CD4-positive, alpha-beta T cell treated with Interleukin-12 subunit alpha and Interleukin-12 subunit beta, for 1 hour (primary cell): ENCODE measurements around the gene SRSF7.
"Not testable (repeated sequence)": the region's sequence is repeated elsewhere in the genome, so short reads cannot be mapped to it uniquely, and the experiment has no call there.

ENCODE experiments used
- DNase-seq: peaks from one replicate; pipeline ENCODE4 v3.0.0-alpha.2; 2020

The SRSF7 gene

DNA sequence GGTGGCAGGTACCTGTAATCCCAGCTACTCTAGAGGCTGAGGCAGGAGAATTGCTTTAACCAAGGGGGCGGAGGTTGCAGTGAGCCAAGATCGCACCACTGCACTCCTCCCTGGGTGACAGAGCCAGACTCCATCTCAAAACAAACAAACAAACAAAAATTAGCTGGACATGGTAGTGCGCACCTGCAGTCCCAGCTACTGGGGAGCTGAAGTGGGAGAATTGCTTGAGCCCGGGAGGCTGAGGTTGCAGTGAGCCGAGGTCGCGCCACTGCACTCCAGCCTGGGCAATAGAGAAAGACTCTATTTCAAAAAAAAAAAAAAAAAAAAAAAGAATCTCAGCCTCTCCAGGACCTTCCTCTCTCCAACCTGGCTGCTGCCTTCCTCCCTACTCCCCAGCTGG is 20.1 kb downstream of the SRSF7 start:
- DNase-seq: no peak

DNA sequence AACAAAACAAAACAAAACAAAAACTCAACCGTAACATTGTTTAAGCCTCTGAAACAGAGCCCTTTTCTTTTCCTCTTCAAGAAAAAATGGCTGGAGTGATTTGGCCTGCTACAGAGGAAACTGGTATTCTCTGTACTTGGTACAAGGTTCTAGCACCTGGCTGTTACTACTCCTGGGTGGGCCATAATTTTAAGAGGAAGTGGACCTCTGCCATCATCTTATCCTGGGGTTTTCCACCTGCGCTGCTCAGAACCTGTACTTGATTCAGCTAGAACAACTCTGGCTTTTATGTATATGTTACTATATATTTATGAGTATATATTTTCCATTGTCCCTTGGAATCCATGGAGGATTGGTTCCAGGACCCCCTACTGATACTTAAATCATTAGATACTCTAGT is 22.5 kb downstream of the SRSF7 start:
- DNase-seq: no peak

DNA sequence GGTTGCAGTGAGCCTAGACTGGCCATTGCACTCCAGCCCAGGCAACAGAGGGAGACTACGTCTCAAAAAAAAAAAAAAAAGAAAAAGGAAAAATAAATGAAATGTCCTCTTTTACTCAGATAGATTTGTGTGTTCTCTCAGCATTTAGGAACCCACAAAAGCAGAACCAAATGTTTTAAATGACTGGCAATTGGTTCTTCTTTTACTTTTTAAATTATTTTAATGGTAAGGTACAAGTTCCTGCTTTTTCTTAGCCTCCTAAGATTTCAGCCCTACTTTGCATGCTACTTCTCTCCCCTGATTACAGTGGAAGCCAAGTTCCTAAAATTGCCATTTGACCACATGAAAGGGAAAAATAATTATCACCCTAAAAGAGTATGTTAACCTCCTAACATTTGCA is 23.5 kb downstream of the SRSF7 start:
- no peak for DNase-seq

DNA sequence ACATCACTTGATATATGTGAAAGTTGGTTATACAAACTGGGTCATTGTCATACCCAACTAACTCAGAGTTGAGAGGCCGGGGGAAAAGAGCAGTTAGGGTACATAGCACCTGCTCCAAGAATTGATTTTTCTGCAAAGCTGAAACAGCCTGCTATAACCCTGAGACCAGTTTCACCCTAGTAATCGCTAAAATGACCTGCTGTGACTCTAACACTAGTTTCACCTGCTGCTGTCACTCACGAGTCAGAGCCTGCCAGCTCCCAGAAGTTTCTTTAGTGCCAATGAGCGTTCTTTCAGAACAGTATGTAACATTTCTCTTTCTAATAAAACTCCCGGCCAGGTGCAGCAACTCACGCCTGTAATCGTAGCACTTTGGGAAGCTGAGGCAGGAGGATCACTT is 28.0 kb downstream of the SRSF7 start:
- no peak for DNase-seq

DNA sequence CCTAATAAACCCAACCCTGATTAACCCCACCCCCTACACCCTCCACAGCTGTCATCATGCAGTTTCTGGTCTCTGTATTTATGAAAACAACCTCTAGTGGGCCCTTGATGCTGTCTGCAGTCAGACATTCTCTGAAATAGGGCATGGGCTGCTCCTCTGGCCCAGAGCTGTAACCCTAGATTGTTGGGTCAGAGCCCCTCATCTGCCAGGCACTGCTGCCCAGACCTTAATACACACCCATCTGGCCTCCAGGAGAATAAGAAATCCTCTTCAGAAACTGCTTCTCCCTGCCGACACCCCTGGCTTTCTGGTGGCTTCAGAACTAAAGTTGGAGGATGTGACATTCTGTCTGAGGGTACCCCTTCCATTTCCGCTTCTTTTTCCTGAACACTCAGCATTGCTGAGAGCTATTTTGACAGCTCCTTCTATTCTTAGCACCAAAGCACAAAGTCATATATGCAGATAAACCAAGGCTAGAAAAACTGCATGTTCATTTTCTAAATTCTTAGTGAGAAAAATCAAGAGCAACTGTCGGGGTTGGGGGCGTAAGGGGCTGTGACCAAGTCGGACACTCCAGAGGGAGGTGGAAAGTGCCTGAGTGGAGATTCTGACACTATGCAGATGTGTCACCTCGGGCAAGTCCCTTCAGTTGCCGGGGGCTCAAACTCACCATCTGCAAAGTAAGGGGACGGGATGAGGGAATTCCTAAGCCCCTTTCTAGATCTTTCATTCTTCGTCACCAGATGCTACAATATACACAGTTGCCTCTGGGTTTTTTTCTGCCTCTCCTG is 28.7 kb downstream of the SRSF7 start:
- DNase-seq: peak; percentile 50

DNA sequence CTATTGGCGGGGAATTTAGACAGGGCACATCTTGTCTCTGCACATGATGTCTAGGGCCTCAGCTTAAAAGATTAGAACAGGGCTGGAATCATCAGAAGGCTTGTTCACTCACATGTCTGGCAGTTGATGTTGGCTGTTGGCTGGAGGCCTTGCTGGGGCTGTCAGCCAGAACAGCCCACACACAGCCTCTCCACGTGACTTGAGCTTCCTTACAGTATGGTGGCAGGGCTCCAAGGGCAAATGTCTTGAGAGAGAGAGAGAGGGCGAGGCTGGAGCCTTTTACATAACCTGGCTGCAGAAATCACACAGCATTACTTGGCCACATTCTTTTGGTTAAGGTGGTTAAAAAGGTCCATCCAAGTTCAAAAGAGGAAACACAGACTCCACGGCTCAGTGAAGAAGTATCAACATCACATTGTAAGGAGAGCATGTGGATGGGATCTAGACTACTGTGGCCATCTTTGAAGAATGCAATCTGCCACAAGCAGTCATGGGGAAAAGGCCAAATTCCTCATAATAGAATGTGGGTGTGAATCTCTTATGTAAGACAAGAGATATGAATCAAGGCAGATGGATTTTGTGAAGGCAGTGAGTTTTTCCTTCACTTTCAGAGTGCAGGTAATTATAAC is 30.4 kb downstream of the SRSF7 start:
- DNase-seq: no peak

DNA sequence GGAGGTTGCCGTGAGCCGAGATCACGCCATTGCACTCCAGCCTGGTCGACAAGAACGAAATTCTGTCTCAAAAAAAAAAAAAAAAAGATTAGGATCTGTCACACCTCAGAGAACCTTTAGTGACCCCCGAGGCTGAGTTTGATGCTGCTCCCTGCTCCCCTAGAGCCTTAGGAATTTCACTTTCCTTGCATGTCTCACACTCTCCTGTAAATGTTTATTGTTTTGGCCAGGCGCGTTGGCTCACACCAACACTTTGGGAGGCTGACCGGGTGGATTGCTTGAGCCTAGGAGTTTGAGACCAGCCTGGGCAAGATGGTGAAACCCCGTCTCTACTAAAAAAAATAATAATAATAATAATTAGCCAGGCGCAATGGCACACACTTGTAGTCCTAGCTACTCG is 31.5 kb downstream of the SRSF7 start:
- no peak for DNase-seq

DNA sequence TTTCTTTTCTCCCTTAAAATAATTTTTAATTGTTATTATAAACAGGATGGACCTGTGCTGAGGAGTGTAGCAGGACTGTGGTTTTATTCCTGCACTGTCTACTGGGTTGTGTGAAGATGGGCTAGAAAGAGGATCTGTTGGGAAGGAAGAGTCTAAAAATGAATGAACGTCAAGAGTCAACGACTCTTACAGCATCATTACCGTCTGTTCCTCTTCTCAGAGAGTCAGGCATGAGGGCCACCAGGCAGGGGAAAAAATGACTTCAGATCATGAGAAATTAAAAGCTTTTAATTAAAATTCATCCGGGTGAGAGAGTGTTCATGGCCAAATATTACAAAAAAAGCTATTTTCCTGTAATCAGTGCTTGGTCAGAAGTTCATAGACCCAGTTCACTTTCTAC is 32.6 kb downstream of the SRSF7 start:
- no peak for DNase-seq

DNA sequence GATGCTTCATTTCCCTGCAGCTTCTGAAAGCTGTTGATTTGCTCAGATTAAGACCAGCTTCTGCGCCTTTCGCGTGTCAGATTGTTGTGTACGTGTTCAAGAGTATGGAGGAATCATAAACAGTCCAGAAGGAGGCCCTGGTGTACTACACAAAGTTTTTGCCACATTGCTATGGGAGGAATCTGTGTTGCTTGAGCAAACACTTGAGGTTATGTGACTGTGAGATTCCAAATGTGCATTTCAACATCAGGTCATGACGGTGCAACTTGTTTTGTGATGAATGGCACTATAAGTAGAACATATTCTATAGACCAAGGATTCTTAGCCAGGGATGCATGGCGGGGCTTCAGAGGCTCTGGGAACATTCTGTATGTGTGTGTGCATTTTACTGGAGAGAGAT is 35.0 kb downstream of the SRSF7 start:
- DNase-seq: no peak

DNA sequence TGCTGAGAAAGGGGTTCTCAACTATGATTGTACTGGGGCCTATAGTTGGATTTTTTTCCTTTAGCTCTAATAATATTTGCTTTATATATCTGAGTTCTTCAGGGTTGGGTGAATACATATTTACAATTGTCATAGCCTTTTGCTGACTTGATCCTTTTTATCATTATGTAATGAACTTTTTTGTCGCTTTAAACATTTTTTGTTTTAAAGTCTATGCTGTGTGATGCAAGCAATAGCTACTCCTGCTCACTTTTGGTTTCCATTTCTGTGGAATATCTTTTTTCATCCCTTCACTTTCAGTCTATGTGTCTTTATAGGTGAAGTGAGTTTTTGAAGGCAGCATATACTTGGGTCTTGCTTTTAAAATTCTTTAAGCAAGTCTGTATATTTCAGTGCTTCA is 36.2 kb downstream of the SRSF7 start:
- not testable (repeated sequence) for DNase-seq

DNA sequence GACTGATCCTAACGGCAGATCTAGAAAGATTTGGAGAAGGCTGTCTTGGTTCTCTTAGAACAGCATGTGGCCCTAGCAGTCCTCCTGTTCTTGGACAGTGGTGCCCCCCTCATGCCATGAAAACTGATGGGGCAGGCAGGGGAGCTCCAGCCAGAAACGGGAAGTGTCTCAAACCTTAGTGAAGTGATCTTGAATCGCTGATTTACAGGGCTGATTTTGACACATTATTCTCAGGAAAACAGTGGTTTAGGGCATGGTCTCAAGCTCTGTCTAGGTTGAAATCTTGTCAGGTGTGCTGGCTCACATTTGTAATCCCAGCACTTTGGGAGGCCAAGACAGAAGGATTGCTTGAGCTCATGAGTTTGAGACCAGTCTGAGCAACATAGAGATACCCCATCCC is 37.8 kb downstream of the SRSF7 start:
- DNase-seq: no peak

DNA sequence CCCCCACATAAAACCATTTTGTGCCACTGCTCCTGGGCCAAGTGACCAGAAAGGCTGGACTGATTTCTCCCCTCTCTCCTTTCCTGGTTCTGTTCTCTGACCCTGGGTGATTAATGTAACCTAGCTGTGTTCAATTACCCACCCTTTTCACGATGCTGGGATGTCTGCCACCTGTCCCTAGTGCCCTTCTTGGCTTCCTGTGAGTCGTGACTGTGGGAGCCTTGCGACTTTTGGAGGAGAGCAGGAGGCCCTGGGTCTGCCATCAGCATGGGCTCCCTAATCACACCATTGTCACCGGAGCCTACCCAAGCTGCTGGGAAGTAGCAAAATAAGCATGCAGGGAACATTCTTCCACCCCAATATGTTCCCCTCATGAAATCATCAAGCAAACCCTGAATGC is 38.3 kb downstream of the SRSF7 start:
- DNase-seq: no peak

DNA sequence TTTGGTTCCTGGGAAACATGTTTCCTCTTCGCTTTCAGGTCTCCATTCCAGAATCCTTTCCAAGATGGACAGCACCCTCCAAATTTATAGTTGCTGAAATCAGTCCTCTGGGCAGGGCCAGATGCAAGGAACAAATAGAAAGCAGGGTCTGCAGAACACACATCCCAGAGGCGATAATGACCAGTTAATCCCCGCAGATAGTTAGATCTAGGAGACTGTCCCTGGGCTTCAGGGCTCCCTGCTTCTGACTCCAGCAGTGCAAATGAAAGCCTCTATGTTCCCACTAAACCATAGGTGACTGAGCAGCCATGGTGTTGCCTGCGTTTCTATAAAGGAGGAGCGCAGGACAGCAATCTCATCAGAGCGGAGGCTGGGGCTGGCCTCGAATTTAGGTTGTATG is 38.7 kb downstream of the SRSF7 start:
- no peak for DNase-seq

DNA sequence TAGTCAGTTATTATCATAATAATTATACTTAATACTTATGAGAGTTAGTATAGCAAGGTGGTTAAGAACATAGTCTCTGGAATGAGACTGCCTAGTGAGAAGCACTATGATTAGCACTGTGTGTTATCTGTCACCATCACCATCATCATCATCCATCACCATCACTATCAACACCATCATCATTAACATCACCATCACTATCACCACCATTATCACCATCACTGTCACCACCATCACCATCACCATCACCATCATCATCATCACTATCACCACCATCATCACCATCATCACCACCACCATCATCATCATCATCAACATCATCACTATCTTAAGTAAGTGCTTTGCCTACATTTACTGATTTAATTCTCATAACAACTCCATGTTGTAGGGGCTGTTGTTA is 39.6 kb downstream of the SRSF7 start:
- no peak for DNase-seq

DNA sequence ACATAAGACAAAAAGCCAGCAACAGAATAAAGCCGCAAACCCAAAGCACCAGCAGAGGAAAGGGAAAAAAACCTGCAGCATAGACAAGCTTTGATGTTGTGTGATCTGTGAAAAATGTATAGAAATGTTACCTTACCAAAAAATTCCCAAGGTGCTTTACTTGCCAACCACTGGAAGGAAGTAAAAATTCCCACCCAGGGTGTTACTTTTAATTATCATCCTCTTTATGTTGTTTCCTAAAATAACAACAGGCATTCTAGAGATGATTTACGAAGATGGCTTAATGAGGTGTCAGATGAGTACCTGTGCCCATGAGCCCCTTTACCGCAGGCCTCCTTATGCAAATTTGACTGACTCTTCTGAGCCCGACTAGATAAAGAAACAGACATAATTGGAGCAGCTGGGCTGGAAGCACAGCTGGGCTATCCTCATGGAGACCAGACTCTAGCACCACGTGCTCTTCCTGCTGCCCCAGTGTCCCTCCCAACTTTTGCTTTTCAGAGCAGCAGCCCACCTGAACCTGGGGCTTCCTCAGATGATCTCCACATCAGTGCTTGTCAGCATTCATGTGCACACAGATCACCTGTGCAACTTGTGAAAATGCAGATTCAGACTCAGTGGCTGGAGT is 41.5 kb downstream of the SRSF7 start:
- DNase-seq: peak; percentile 73

DNA sequence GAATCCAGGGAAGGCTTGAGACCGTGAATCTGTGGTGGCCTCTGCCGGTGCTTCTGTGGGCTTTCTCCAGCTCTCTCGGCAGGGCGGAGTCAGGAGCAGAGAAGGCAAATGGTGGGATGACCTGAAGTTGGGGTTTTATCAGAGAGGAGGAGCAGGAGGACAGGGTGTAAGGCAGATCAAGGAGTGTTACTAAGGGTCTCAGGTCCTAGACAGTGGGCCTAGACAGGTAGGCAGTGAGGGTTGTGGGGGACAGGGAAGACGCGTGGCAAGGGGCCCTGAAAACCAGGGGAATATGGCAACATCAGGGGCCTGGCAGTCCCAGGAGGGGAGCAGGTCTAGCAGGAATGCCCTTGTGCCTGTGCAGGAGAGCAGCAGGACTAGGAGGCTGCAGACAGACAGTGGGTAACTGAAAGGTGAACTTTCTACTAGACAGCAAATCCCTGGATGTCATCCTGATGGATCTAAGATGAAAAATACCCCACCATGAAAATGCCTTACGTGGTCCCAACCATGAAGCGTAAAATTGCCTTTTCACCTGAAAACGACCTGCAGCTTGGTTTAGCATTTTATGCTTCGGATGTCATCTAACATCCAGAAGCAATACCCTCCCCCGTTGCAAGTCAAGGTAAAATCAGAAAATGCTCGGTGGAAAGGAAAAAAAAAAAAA is 42.1 kb downstream of the SRSF7 start:
- no peak for DNase-seq

DNA sequence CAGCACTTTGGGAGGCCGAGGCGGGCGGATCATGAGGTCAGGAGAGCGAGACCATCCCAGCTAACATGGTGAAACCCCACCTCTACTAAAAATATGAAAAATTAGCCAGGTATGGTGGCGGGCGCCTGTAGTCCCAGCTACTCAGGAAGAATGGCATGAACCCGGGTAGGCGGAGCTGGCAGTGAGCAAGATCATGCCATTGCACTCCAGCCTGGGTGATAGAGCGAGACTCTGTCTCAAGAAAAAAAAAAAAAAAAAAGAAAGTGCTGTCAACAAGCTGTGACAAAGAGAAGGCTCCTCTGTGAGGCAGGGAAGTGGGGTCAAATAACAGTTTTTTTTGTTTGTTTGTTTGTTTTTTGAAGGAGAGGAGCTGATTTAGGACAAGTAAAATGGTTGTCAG is 42.7 kb downstream of the SRSF7 start:
- peak; percentile 31 for DNase-seq

DNA sequence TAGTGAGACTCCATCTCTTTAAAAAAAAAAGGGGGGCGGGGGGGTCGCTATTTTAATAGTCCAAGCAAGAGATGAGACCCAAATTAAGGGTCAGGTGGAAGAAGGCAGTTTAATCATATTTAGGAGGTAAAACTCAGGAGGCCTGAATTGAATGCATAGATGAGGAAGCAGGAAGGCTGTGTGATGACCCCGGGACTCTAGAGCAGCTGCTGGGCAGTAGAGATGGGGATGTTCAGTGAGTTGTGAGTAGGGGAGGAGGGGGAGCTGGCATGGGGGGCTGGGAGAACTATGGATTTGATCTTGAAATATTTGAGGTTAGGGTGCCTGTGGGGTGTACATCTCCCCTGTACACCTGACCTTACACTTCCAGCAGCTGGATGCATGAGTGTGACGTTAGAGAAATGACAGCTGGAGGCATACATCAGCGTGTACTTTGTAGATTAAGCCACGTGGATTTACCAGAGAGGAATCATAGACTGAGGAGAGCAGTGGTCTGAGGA is 44.3 kb downstream of the SRSF7 start:
- DNase-seq: no peak

DNA sequence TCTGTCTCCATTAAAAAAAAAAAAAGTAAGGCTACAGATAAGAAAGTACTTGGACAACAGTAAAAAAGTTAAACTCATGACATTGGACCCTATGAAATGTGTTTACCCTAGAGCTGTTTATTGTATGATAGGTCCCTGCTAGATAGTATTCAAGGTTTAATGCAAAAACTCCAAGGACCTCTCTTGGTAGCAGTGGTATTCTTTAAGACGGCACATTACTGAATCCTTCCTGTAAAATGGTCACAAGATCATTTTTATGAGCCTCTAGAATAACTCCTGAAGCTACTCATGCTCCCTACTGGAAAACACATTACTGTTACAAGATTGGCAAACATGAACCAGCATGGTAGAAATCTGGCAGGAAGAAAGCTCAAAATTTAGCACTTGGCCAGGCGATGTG is 46.5 kb downstream of the SRSF7 start:
- no peak for DNase-seq

DNA sequence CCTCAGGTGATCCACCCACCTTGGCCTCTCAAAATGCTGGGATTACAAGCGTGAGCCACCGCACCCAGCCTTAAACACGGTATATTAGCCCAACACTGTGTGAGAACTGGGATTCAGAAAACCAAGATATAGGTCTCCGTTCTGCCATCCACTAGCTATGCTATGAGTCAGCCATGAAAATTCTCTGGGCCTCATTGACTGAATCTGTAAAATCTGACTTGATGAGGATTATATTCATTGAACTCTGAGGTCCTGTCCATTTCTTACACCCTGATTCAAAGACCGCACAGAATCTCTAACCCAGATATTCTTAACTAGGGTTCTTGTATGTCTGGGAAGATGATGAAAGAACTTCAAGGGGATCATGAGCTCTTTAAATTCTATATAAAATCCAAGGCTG is 47.8 kb downstream of the SRSF7 start:
- not testable (repeated sequence) for DNase-seq

DNA sequence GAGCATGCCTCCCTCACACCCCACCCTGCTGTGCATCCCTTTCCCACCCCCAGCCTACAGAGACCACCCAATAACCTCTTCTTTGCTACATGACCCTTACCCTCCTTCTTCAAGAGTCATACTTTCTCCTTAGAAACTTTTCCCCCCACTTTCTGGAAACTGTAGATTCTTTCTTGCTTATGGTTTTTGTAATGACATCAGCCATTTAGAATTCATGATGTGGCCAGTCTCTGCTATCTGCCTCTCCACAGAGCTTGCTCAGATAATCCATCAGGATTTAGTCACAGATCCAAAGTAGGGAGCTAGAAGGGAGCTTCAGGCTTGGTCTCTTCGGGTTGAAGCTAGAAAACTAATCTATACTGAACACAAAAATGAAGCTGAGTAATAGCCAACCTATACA is 48.7 kb downstream of the SRSF7 start:
- DNase-seq: no peak

DNA sequence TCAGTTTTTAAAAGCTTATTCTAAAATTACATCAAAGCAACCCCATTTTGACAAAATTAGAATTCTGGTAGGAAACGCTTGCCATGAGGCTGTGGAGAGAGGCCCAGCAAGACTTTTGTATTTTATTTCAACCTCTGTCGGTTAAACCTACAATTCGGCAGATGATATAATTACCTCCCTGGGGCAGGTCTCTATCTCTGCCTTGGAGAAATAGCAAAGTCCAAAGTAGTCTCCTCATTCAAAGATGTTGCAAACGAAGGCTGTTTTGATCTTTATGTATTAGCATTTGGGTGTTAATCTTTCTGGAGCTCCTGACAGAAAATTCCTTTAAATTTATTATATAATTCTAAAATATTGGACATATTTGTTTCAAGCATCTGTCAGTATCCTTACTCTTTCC is 49.6 kb downstream of the SRSF7 start:
- DNase-seq: no peak

DNA sequence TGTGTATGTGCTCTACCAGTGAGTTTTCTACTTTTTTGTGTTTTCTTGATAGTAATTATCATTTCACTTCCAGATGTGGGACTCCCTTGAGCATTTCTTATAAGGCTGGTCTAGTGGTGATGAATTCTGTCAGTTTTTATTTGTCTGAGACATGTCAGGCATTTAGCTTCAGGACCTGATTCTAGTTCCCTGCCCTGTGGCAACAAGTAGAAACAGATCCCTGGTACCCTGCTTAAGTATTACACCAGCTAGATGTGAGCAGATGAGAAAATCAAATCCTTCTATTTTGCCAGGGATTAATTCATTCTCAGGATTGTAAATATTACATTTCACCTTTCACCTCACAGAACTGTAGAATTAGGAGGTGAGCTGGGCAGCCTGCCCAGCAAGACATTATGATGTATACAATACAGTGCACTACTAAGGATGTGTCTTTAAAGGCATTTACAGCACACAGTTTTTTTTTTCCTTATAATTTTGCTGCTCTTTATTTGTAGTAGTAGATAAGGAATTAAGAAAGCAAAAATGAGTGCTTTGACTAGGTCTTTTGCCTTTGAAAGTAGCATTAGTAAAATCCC is 50.2 kb downstream of the SRSF7 start:
- no peak for DNase-seq
